NCI-H524 (cell line): ENCODE results near the gene RUNX2.

Experiments
- DNase-seq, 2 experiments: peaks; one replicate each; lab custom pipeline; 2025; lab: John Stamatoyannopoulos, UW

RUNX2 gene

DNA sequence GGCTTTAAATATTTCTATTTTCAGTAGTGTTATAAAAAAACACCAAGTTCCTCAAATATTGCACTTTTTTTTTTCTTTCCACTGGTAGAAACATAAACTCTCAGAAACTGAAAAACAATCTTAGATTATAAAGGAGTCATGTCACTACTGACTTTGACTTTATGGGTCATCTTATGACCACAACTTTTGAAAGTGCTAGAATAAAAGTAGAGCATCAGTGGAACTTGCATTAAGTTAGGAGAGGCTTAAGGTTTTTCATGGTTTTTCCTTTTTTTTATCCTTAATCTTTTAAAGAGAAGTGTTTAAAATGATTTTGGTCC, 106.2 kb downstream of the RUNX2 start:
- no peak for DNase-seq

DNA sequence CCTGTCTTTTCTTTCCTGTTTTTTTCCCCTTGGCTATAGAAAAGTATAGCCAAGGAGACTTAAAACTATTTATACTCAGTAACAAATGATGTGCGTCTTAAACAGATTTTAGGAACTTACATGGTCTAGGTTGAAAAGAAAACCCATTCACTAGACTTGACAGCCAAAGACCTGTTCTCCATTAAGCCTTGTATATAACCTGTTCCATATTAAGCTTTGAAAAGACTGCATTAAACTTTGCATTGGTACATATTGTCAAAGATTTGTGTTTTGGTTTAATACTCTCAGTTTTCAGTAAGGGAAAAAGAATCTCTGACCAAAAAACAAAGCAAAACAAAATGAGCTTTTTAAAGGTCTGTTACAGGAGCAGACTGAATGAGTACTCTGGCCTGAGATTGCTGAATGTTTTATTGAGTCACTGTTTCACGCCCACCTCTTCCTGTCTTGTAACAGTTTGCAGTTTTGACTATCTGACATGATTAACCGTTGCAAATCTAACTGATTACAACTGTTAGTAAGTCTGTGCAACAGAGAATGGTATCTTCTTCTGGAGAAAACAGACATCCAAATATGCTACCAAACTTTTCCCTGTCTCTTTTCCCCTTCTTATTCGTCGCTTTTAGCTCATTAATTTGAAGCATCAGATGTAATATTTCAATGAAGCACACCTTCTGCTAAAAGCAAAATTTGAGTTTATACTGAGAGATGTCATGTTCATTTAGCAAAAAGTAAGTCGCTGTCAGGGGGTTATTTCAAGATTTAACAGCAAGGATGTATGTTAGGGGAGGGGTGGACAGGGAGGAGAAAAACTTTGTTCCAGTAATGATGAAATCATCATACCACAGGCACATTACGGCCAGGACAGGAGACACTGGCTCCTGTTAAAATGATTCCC, 108.7 kb downstream of the RUNX2 start:
- no peak for DNase-seq

DNA sequence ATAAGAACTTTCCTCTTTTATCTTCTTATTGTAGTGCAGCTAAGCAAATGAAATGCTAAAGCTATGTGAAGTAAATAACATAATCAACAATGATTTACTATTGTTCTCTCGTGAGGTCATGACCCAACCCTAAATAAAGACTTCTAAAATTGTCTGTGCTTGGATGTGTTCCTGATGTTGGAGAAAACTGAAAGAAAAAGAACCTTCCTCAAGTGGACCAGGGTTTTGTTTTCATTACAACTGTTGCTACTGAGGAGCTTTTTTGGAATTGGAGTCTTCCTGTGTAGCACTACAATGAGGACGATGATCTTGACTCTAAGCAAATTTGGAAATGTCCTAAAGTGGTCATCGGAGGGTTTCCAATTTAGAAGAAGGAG, 109.3 kb downstream of the RUNX2 start:
- no peak for DNase-seq

DNA sequence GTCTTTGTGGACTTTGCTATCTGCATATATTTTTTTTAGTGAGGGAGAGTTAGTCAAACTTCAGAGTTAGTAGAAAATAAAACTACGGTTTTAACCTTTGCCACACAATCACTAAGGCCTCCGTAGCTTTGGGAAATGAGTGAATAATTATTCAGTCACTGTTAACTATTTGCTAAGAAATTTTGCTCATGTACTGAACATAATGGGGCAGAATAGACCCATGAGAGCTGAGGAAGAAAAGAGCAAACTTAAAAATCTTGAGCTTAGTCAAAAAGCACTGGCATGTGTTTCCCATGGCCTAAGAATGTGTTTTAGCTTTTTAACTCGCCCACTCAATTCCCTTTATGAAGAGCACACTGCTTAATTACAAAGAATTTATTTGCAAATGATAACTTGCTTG, 110.0 kb downstream of the RUNX2 start:
- DNase-seq: no peak

DNA sequence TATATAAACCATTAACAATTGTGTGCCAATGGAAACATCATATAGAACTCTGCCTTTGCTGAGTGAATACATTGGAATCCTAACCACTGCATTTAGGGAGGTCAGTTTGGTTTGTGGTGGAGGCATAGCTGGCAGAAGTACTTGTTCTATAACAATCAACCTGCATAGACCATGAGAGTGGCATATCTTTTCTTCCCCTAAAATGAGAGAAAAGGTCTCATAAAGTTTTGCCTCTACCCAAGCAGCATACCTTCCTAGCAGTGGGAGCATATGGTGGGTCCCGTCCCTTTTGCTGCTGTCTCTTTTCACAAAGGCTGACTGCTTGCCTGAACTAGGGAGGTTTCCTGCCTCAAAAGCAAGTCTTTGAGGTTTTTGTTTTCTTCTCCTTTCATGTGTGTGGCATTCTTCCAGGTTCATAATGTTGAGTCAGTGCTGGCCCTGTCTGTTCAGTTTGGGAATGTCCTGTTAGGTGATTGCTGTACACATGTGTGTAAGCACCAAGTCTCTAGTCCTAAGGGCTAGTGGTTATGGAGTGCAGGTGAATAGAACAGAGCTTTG, 110.8 kb downstream of the RUNX2 start:
- DNase-seq: no peak

DNA sequence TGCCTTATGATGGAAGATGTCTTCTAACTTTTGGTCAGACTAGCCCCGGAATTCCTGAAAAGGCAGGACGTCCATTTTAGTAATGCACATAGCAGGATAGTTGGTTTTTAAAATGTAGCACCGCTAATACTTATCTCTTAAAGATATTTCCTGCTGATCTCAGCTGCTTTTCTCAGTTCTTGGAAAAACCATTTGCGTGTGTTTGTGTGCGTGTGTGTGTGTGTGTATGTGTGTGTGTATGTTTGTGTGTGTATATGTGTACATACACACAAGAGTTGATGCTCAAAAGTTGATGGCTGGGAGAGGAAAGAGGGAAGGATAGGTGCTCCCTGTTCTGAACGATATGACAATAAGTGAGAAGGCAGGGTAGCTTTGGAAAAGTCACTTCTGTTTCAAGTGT, 111.3 kb downstream of the RUNX2 start:
- no peak for DNase-seq

DNA sequence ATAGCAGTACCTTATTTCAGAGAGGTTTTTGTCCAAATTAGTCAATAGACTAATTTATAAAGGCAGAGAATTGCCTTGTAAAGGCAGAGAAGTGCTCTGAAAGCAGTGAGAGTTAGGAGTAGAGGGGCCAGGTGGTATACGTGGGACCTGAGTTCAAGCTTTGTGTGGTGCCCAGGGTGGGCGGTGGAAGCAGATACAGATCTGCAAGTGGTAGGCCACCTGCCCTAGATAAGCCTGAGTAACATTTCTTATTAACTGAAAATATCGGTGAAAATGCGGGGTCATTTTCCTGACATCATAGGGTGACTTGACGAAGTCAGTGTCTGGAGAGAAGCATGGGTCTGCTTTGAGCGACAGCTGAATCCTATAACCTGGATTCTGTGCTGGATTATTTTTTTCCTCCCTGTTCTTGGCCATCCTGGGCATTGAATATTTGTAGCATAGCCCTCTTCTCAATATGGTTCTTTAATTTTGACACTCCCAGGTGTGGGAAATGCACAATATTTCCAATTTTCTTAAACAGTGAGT, 111.8 kb downstream of the RUNX2 start:
- no peak for DNase-seq

DNA sequence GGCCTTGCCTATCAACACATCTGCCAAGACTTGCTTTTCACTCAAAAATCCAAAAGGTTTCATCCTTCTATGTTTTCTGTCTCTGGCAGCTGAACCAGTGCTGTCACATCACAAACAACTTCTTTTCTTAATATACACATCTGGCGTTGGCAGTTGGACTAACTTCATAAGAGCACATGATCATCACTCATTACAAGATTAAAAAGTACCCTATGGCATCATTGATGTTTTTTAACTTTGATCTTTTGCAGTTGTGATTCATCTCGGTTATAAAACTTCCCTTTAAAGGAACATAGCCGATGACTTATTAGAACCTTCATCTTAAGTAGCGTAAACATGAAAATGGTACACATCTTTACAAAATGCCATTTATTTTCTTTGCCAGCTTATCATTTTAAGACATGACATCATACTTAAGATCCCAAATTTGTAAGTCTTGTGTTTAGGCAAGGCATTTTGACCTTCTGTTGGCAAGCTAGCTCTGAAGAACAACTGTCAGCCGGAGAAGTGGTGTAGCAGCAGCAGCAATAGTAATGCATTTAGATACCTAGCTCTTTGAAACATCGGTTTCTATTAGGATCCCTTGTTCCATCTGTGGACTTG, 113.8 kb downstream of the RUNX2 start:
- DNase-seq: no peak

DNA sequence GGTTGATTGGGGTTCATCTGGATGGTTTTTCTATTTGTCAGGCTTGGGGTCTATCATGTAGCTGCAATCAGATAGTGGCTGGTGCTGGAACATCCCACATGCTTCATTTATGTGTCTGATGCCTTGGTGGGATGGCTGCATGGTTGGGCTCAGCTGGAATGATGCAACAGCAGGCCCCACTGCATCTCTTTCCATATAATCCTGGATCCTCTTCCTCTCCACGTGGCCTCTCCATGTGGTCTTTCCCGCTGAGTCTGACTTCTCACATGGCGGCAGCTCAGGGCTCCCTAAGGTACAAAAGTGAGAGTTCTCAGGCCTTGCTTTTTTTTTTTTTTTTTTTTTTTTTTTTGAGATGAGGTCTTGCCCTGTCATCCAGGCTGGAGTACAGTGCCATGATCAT, 114.6 kb downstream of the RUNX2 start:
- no peak for DNase-seq

DNA sequence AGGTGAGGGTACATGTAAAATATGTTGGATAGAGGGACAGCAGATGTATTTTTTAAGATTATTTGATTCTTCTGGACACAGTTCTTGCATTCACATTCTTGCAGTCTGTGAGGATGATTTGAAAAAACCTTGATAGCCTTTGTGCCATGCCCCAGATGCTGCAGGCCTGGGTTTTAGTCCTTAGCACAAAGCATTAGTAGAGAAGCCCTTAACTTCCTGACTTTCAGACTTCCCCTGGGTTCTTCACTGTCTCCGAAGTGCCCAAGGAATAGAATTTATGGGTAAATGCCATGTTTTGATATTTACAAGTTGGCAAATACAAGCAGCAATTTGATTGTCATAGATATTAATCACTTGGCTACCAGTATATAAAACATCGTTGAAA, 117.2 kb downstream of the RUNX2 start:
- no peak for DNase-seq

DNA sequence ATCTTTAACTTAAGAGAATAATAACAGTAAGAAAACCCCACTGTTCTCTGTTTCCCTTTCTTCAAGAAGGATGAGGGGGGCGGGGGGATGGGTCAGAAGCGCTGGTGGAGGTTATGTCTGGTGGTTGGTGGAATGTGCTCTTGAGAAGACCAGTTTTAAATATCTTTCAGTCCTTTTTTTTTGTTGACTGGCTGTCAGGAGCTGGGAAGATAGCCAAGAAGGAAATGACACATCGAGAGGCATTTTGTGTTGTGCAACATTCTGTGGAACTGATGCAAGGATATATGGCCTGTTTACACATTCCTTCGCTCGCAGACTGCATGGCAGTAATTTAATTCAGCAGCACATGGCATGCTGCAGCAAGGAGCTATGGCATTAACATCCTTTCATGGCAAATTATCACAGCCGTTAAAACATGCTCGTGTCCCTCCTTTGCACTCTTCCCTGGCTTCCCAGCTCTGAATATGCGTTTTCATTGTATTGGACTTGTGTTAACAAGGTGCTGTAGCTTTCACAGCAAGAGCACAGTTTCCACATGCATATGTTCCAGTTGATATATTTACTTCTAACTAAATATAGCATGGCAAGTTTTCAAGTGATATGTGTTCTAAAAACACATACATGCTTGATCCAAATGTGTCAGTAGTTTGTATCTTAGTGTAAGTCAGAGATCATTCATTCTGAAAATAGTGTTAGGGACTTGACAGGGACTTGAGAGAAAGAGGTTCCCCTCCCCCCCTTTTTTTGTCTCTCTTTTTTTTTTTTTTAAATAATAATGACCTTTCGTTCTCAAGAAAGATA, 117.8 kb downstream of the RUNX2 start:
- no peak for DNase-seq

DNA sequence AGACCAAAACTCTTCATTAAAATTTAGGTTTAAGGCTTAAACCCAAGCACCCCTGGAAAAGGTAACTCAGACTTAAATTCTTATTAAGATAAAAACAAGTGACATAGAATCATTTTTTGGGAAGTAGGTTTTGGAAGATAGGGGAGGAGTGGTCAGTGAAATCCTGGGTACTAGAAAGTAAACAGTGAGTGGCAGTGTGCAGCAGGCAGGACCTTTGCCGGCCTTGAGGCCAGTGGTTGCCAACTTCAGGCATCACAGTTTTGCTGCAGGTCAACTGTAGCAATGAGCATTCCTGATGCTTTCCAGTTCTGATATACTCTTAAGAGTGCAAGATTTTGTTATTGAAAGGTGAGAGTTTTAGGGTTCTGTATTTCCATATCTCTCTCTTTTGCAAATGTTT, 118.9 kb downstream of the RUNX2 start:
- no peak for DNase-seq

DNA sequence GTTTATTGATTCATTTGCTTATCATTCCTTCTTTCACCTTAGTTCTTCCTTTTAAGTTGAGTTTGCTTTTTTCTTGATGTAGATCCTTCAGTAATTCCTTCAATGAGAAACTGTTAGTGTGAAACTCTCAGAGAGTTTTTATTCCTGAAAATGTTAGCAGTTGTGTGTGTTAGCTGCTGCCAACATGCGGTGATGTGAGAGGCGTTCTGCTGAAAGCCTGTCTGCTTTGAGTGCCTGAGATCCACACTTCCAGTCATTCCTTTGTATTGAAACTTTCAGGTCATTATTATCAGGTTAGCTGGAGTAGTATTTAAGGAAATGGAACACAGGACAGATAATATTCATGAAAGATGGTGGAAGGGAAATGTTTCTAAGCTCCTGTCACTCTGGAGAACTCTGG, 119.6 kb downstream of the RUNX2 start:
- no peak for DNase-seq

DNA sequence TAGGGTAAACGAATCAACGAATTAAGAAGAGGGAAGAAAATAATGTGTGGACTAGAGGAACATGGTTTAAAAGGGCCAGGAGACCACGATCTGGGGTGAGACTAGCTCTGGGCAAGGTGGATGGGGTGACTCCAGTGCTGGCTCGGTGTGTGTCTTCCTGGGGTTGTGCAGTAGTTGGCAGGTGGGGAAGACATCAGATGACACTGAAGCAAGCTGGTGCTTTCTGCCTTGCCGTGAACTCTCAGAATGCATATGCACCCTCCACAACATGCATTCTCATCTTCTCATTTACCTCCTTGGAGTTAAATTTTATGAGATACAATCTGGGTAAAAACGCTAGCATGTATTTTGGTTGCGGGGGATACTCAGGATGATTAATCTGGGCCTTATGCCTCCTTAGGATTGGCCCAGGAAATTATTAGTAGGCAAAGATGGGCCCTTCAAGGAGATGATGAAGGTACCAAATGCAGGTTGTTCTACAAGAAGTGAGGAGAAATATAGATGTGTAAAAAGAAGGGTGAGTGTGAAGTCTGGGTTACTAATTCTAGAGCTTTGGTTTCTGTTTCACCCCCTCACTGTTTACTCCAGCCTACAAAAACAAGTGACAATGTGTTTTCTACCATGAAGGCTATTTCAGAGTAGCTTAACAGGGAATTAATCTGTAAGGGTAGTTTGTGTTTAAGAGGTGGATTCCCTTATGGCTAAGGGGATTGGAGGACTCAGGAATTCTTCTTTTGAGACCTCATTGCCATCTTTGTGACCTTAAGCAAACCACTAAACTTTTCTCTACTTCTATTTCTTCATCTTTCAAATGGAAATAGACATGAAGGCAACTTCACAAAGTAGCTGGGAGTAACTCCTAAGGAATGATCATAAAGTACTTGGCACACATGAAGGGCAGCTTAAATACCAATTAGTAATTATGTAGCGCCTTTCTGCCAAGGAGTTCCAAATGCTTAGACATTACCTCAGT, 120.6 kb downstream of the RUNX2 start:
- no peak for DNase-seq

DNA sequence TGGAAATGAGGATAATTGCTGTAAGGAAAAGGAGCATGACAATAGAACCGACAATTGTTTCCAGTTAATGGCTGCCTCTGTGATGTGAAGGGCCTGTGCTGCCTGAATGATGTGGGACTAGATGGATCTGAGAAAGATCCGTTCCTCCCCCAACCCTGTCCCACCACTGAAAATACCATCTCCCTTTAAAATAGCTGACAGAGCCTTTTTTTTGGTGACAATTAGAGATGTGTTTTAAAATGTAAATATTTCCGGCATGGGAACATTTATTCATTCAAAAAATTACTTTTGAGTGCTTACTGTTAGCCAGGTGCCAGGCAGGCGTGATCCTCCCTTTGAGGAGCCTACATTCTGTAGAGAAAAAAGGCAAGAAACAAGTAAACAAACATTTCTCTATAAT, 122.0 kb downstream of the RUNX2 start:
- DNase-seq: no peak

DNA sequence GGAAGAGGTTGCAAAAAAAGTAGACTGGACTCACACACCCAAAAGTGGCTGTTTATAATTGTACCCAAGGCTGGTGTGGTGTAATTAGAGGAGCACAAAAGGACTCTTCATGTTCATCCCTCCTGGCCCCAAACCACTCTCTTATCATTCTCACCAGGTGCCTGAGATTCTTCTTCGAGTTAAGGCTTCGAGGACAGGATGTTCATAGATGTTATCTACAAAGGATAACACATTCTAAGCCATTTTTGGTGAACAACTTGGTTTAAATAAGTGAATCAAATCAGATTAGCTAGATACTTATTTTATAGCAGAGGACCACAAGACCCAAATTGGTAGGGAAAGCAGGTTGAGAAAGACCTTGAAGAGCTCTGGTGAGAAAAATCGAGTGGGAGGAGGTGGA, 122.7 kb downstream of the RUNX2 start:
- no peak for DNase-seq

DNA sequence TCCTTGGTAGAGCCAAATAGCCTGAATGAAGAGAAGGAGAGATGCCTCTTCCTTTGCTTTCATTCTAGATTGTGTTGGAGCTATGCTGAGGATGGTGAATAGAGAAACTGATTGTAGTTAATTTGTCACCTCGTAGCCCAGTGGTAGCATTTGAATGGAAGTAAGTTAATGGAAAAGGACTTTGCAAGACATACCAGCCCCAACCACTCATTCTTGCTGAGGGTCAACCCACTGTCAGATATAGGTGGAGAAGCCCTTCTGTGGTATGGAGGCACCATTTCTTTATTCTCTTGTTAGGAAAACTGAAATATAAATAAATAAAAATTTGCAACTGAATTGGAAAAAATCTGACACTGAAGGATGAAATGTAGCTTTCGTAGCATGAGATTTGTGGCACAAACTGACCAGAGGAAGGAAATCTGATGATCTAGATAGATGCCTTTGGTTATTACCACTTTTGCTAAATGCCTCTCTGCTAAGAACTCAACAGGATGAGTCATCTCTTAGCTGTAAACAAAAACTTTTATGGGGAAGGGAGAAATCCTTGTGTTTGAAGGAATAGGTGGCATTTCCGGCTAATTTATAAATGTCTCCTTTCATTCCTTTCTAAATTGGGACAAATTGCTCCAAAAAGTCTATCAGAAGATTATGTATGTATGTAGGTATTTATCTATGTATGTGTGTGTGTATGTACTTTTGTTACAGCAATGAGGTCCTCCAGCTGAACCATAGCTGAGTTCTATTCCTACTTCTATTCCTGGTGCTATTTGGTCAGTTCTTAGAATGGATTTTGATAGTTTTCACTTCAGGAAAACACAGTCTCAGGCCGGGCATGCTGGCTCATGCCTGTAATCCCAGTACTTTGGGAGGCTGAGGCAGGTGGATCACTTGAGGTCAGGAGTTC, 126.1 kb downstream of the RUNX2 start:
- no peak for DNase-seq

DNA sequence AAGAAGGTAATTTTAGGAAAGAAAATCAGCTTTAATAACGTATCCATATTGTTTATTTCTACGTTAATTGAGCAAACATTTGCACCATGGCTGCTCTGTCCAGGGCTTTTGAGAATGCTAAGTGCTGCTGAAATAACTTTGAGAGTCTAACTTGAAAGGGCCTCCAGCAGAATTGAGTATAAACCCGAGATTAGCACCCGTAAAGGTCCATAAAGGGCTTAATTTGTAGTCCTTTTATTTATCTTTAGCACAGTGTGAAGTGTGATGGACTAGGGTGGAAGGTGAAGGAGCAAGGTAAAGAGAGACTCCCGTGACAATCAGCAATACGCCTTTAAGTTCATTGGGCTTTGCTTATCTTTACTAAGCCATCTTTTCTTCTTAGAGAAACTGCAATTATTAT, 127.3 kb downstream of the RUNX2 start:
- no peak for DNase-seq

DNA sequence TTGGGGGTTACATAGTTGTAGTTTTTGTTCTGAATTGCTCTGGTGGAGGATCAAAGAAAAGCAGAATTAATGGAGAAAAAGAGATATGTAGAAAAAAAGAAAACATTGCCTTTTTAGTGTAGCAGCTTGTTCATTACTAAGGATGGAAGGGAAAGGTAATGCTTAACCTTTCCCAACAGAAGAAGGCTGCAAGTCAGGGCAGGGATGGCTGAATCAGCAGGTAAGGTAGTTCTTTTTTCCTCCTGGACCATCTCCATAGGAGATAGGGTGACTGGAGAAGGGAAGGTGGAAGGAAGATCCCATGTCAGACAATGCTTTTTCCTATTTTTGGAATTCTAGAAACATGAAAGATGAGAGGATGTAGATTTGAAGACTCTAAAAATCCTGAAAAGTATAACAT, 129.0 kb downstream of the RUNX2 start:
- DNase-seq: no peak

DNA sequence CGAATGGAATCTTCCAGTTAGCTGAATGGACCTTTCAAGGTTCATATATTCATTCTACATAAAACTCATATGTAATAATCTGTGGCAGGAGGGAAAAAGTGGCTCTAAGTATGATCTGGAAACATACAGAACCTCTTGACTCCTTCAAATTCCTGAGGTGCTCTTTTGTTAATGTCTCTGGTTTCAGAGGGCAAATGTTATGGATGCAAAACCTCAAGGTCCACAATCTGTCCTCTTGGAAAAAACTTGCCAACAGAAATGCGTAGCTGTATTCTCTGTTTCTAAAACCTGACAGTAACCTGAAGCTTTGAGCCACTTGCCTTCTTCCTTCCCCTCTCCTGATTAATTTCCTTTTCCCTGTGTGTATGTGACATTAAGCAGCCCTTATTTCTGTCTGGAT, 130.5 kb downstream of the RUNX2 start:
- no peak for DNase-seq
